HCT116 (cell line): ENCODE data around the gene HPX.

Experiments used
- FOSL1 ChIP-seq: IDR thresholded peaks from 2 replicates; pipeline ENCODE4 v1.6.1; 2012; ENCODE audit warnings: low read depth
- SRF ChIP-seq: IDR thresholded peaks from 2 replicates; pipeline ENCODE4 v1.6.1; 2012; ENCODE audit warnings: low read depth
- ZNF274 ChIP-seq: fragments of 200-500 bp; sonication (Bioruptor generic); IDR thresholded peaks from 2 replicates; pipeline ENCODE4 v1.6.1; 2014; ENCODE audit warnings: mild to moderate bottlenecking, low read depth, low read length, inconsistent platforms

DNA sequence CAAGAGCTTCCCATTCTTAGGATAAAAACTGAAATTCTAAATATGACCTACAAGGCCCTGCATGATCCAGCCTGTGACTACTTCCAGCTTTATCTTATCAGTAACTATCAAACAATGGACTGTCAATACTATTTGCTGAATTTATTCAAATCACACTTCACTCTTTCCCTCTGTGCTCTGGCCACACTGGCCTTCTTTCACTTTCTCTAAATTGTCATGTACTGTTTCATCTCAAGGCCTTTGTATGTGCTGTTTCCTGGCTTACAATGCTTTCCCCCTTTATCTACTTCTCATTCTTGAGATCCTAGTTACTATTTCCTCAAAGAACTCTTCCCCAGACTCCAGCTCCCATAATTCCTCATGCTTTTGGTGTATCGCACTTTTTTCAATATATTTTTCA, 46.2 kb upstream of the HPX start:
- no peak for TF ChIP-seq SRF
- TF ChIP-seq ZNF274, result no peak
- no peak for TF ChIP-seq FOSL1
